Lung (tissue), 12 donors: ENCODE results near the gene EIF1. TPM values are rescaled to one million over a fixed set of nuclear protein-coding genes. Genes with fewer than 3 reads are reported as not detected.
A peak's percentile ranks its signal among the peaks of the same experiment; 100 is the strongest.

Experiments
- ATAC-seq: fragments of 200-7000 bp; cut with Tn5 transposase; one replicate; pipeline ENCODE4 v1.9.1; 2020; ENCODE audit warnings: moderate number of reproducible peaks; ENCODE audit not compliant: insufficient read depth, low FRiP score
- DNase-seq, 3 donors: peaks; one replicate each; pipeline ENCODE4 v3.0.0-alpha.2; 2013 to 2017
- H3K27ac ChIP-seq, 2 donors: one replicate each; pipeline ENCODE4 v1.5.1; 2013; ENCODE audit warnings: mild to moderate bottlenecking in 2 of 2, moderate library complexity in 2 of 2, control low read depth in 1 of 2, inconsistent platforms in 1 of 2, low read depth in 1 of 2, low read length in 1 of 2
- H3K27me3 ChIP-seq, 3 donors: one replicate each; pipeline ENCODE4 v1.5.1; 2013; ENCODE audit warnings: low read length in 2 of 3; ENCODE audit not compliant: control insufficient read depth in 3 of 3, insufficient read depth in 3 of 3
- H3K36me3 ChIP-seq, 4 donors: one replicate each; pipeline ENCODE4 v1.5.1; 2013; ENCODE audit warnings: low read length in 4 of 4, mild to moderate bottlenecking in 1 of 4, moderate library complexity in 1 of 4; ENCODE audit not compliant: control insufficient read depth in 4 of 4, insufficient read depth in 4 of 4
- H3K4me1 ChIP-seq, 5 donors: one replicate each; pipeline ENCODE4 v1.5.1; 2013; ENCODE audit warnings: low read length in 5 of 5, mild to moderate bottlenecking in 2 of 5, moderate library complexity in 1 of 5; ENCODE audit not compliant: control insufficient read depth in 5 of 5, insufficient read depth in 5 of 5
- H3K4me3 ChIP-seq: one replicate; pipeline ENCODE4 v1.5.1; 2013; ENCODE audit warnings: mild to moderate bottlenecking, control low read depth, moderate library complexity
- H3K9ac ChIP-seq, 2 donors: one replicate each; pipeline ENCODE4 v1.5.1; 2013; ENCODE audit warnings: low read length in 2 of 2, control low read depth in 1 of 2; ENCODE audit not compliant: insufficient read depth in 1 of 2
- H3K9me3 ChIP-seq, 4 donors: one replicate each; pipeline ENCODE4 v1.5.1; 2013; ENCODE audit warnings: low read length in 3 of 4, mild to moderate bottlenecking in 1 of 4, moderate library complexity in 1 of 4; ENCODE audit not compliant: control insufficient read depth in 4 of 4, insufficient read depth in 3 of 4
- WGBS, 2 donors: extraction: QIAGEN DNeasy Blood & Tissue Kit; methylation state at CpG; one replicate each; pipeline ENCODE4 v1.1.7; 2013; 5-methylcytosine and 5-hydroxymethylcytosine counted together
- polyA plus RNA-seq, 2 donors: library from polyadenylated mRNA; stranded (reverse); fragments of 200-250 nt; gene quantifications; one replicate each; pipeline ENCODE4 v1.2.1, GENCODE V29; 2013
- total RNA-seq, 2 donors: library from RNA; depleted of rRNA in 1 of 2; stranded (reverse); fragments of >200 nt in 1 of 2; gene quantifications; one replicate each; pipeline ENCODE4 v1.2.1, GENCODE V29; 2014 to 2021
- TF ChIP-seq, protein P1 (sequence below): IDR thresholded peaks from 2 replicates; pipeline ENCODE4 v1.5.1; 2012; ENCODE audit warnings: mild to moderate bottlenecking; ENCODE audit errors: control extremely low read depth, extremely low read depth
- donor health status: control.
- donor health status: control.
- donor health status: Bipolar disorder and iron deficiency.
- donor health status: healthy.
- donor health status: DM: yes; HTN: yes; CAD: no.

The EIF1 gene
- total and polyA plus RNA-seq, 4 donors, result 381 to 872 (median 676) TPM

DNA sequence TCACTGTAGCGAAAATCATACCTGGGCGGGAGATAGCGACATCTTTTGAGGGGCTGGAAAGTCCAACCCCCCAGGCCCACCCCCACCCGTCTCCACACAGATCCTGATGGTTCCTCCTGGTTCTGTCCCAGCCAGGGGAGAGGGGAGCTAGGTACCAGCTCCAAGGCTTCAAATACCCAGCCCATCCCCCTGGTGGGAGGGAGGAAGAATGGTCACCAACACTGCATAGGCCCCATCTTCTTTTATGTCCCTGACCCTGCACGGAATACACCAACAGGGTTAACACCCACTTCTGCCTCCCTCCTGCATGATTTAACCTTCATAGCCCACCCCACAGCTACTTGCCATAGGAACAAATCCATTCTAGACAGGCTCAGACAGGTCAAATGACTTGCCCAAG is 36.4 kb downstream of the EIF1 start:
- H3K36me3 ChIP-seq, result no peaks in the 10 kb centered on the region
- ATAC-seq (no peak), DNase-seq (peak in 1 of 3 donors; percentile 5)
- no peak overlapping the region for H3K27ac ChIP-seq
- H3K27me3 ChIP-seq, result peaks cover 0 to 2% (median 0%) of the 10 kb centered on the region in 3 donors
- no peak overlapping the region for H3K9ac ChIP-seq
- TF ChIP-seq, protein P1, sequence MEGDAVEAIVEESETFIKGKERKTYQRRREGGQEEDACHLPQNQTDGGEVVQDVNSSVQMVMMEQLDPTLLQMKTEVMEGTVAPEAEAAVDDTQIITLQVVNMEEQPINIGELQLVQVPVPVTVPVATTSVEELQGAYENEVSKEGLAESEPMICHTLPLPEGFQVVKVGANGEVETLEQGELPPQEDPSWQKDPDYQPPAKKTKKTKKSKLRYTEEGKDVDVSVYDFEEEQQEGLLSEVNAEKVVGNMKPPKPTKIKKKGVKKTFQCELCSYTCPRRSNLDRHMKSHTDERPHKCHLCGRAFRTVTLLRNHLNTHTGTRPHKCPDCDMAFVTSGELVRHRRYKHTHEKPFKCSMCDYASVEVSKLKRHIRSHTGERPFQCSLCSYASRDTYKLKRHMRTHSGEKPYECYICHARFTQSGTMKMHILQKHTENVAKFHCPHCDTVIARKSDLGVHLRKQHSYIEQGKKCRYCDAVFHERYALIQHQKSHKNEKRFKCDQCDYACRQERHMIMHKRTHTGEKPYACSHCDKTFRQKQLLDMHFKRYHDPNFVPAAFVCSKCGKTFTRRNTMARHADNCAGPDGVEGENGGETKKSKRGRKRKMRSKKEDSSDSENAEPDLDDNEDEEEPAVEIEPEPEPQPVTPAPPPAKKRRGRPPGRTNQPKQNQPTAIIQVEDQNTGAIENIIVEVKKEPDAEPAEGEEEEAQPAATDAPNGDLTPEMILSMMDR, result no peak
- no peaks in the 10 kb centered on the region for H3K9me3 ChIP-seq
- no peaks in the 10 kb centered on the region for H3K4me1 ChIP-seq
- 91 to 92% methylated on average over 5 of the region's 5 CpGs for WGBS, 2 donors
- H3K4me3 ChIP-seq, result no peak overlapping the region

DNA sequence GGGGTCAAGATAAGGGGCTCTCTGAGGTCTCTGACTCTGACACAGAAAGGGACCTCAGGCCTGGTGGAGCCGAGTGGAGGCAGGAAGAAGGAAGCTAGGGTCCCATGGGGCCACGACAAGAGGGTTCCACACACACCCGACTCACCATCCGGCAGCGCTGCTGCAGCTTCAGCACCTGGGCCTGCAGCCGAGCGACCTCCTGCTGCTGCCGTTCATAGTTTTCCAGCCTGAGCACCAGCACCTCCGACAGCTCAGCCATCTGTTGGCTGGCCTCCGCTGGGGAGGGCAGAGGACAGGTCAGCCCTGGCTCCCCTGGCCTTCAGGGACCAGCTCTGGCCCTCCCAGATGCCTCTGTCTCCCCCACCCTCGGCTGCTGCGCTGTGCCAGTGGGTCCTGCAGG is 39.4 kb downstream of the EIF1 start:
- no peak overlapping the region for H3K4me3 ChIP-seq
- no peak overlapping the region for H3K27ac ChIP-seq
- no peaks in the 10 kb centered on the region for H3K4me1 ChIP-seq
- no peak overlapping the region for H3K9ac ChIP-seq
- H3K9me3 ChIP-seq, result no peaks in the 10 kb centered on the region
- H3K27me3 ChIP-seq, result peaks cover 0 to 27% (median 15%) of the 10 kb centered on the region in 3 donors
- TF ChIP-seq, protein P1, result no peak
- DNase-seq (no peak), ATAC-seq (no peak)
- H3K36me3 ChIP-seq, result no peaks in the 10 kb centered on the region
- 75 to 80% methylated on average over 12 of the region's 12 CpGs for WGBS, 2 donors

DNA sequence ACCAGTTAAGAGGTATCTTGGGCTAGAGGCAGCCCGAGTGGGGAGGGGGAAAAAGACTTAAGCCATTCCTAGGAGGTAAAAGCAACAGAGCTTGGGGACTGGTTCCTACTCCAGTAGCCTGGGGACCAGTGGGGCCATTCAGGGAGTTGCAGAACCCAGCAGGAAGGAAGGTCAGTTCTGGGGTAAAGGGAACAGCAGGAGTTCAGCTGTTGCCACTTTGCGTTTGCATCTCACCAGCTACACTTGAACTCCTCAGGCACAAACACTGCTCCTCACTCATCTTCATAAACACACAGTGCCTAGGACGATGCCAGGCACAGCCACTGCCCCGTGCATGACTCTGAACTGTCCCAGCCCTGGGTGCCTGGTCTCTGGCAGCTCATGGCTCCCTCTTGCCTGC is 41.8 kb downstream of the EIF1 start:
- no peak overlapping the region for H3K9ac ChIP-seq
- no peak for ATAC-seq
- peaks cover 0 to 12% (median 5%) of the 10 kb centered on the region in 5 donors for H3K4me1 ChIP-seq
- H3K36me3 ChIP-seq, result no peaks in the 10 kb centered on the region
- H3K9me3 ChIP-seq, result no peaks in the 10 kb centered on the region
- TF ChIP-seq, protein P1, result no peak
- no peak overlapping the region for H3K4me3 ChIP-seq
- WGBS, 2 donors, result 45 to 56% methylated on average over 4 of the region's 4 CpGs
- H3K27ac ChIP-seq, result no peak overlapping the region
- no peak for DNase-seq
- peaks cover 0 to 45% (median 32%) of the 10 kb centered on the region in 3 donors for H3K27me3 ChIP-seq

DNA sequence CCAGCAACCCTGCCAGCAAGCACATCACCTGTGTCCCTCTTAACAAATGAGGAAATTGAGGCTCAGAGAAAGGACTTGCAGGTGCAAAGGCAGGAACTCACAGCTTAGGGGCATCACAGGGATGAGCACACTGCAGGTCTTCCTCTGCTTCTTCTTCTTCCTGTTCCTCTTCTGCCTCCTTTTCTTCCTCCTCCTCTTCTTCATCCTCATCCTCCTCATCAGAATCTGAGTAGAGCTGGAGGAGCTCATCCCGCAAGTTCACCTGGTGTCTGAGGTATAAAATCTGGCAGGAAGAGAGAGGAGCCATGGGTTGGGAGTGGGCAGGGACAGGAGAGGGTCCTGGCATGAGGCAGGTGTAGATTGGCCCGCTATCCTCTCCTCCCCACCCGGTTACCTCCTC is 43.2 kb downstream of the EIF1 start:
- H3K36me3 ChIP-seq, result no peaks in the 10 kb centered on the region
- no peak for DNase-seq
- TF ChIP-seq, protein P1, result no peak
- 53 to 55% methylated on average over 3 of the region's 3 CpGs for WGBS, 2 donors
- no peak overlapping the region for H3K9ac ChIP-seq
- no peak for ATAC-seq
- peaks cover 0 to 12% (median 5%) of the 10 kb centered on the region in 5 donors for H3K4me1 ChIP-seq
- H3K27ac ChIP-seq, result no peak overlapping the region
- H3K4me3 ChIP-seq, result no peak overlapping the region
- peaks cover 0 to 58% (median 43%) of the 10 kb centered on the region in 3 donors for H3K27me3 ChIP-seq
- no peaks in the 10 kb centered on the region for H3K9me3 ChIP-seq
